H1 (cell line): Measurements from ENCODE around the gene RGS9BP. TPM values are rescaled to one million over a fixed set of nuclear protein-coding genes. Genes with fewer than 3 reads are reported as not detected.
A peak's percentile ranks its signal among the peaks of the same experiment; 100 is the strongest.

Source experiments
- ASH2L ChIP-seq: fragments of 200-600, 300-600 bp; sonication (generic); IDR thresholded peaks from one replicate; pipeline ENCODE4 v1.7.1; 2017; ENCODE audit warnings: low read length
- ATF3 ChIP-seq: IDR thresholded peaks from 2 replicates; pipeline ENCODE4 v1.6.1; 2011; ENCODE audit warnings: low read depth, mild to moderate bottlenecking, low read length; ENCODE audit not compliant: insufficient read depth
- BCL11A ChIP-seq, 2 experiments: IDR thresholded peaks; one replicate each; pipeline ENCODE4 v1.6.1; 2011; ENCODE audit warnings: low read depth in 2 of 2, low read length in 2 of 2, mild to moderate bottlenecking in 2 of 2
- CHD7 ChIP-seq: fragments of 300-600 bp; sonication (generic); IDR thresholded peaks from 2 replicates; pipeline ENCODE4 v1.7.1; 2012; ENCODE audit warnings: low read length, moderate library complexity, mild to moderate bottlenecking, inconsistent platforms; ENCODE audit not compliant: insufficient replicate concordance
- EZH2 ChIP-seq: fragments of 200-600 bp; sonication (generic); IDR thresholded peaks from 2 replicates; pipeline ENCODE4 v1.7.1; 2012; ENCODE audit warnings: low read depth, mild to moderate bottlenecking, moderate library complexity, low read length, inconsistent platforms; ENCODE audit not compliant: severe bottlenecking
- KDM1A ChIP-seq: fragments of 200-600, 300-600 bp; sonication (generic); IDR thresholded peaks from 2 replicates; pipeline ENCODE4 v1.7.1; 2016; ENCODE audit warnings: mild to moderate bottlenecking, low read length, borderline replicate concordance
- RAD21 ChIP-seq, 2 experiments: IDR thresholded peaks in 1 of 2; conservative IDR thresholded peaks in 1 of 2; 2 replicates each; pipeline ENCODE4 v1.6.1; 2011; ENCODE audit warnings: low read depth in 2 of 2, low read length in 2 of 2, improper control_type of control experiment in 1 of 2, inconsistent platforms in 1 of 2, mild to moderate bottlenecking in 1 of 2, moderate library complexity in 1 of 2
- TEAD4 ChIP-seq: IDR thresholded peaks from 2 replicates; pipeline ENCODE4 v1.6.1; 2012; ENCODE audit warnings: low read depth, low read length, inconsistent platforms, mixed read lengths
- USF2 ChIP-seq: IDR thresholded peaks from 2 replicates; pipeline ENCODE4 v1.6.1; 2011; ENCODE audit warnings: low read length, improper control_type of control experiment
- polyA plus RNA-seq, 7 experiments: library from polyadenylated mRNA; depleted of rRNA in 3 of 7; stranded (reverse) in 5 of 7; unstranded in 2 of 7; fragments of >200 nt in 5 of 7; fragments of 200-250 nt in 2 of 7; gene quantifications; 1 replicate in 5 of 7; 2 replicates in 1 of 7; 4 replicates in 1 of 7; pipeline versions ENCODE4 v1.2.1 to v1.2.3, GENCODE V29; 2011 to 2013; ENCODE audit warnings: missing spikeins in 2 of 7, mixed read lengths in 2 of 7
- total RNA-seq: library from RNA; stranded (reverse); fragmentation: NEBNext Ultra II Directional; extraction: Animal tissue kit (Norgen Biotek cat#: 25700); gene quantifications from 2 replicates; pipeline ENCODE4 v1.2.1, GENCODE V29; 2021

Gene RGS9BP
- total and polyA plus RNA-seq, 2 of the 8 experiments (the other 6 are each of a cell fraction or from before 2014, with no cell fraction given): 0.11 to 0.26 TPM

GRCh38 chr19:32651729-32652140 lies 23.9 kb upstream of the RGS9BP start (continued):
- TF ChIP-seq CHD7: no peak
- no peak for TF ChIP-seq KDM1A
- TF ChIP-seq ATF3: no peak
- TF ChIP-seq USF2: no peak
- TF ChIP-seq TEAD4: no peak
- TF ChIP-seq BCL11A (IDR thresholded peaks at IDR 0.05; ENCODE audit: low read depth in 2 of 2, low read length in 2 of 2): no peak
- peak; percentile 59 for TF ChIP-seq ASH2L
- no peak for TF ChIP-seq EZH2
- peak; percentile 13 to 35; a peak in 2 of 4 replicates for TF ChIP-seq RAD21 (IDR thresholded peaks at IDR 0.05 in 1 of 2, conservative IDR thresholded peaks at IDR 0.05 in 1 of 2; ENCODE audit: low read depth in 2 of 2, low read length in 2 of 2)
